DND-41 (cell line): ENCODE results near the gene TIMM50.
"Not testable (repeated sequence)": the region's sequence is repeated elsewhere in the genome, so short reads cannot be mapped to it uniquely, and the experiment has no call there.

Experiments
- ATAC-seq: fragments of 200-7000 bp; cut with Tn5 transposase; 3 replicates; pipeline ENCODE4 v1.9.1; 2021; ENCODE audit warnings: low read depth; ENCODE audit not compliant: insufficient read depth
- DNase-seq: peaks from one replicate; pipeline ENCODE4 v3.0.0-alpha.2; 2020
- H2AFZ ChIP-seq: 2 replicates; pipeline ENCODE4 v1.6.0; 2012; ENCODE audit warnings: low read depth, low read length
- H3K27ac ChIP-seq: 2 replicates; pipeline ENCODE4 v1.5.1; 2012; ENCODE audit warnings: low read length, inconsistent platforms
- H3K27me3 ChIP-seq: fragments of 200-600 bp; sonication (generic); 2 replicates; pipeline ENCODE4 v1.6.0; 2012; ENCODE audit warnings: low read length, mild to moderate bottlenecking, inconsistent platforms; ENCODE audit not compliant: insufficient read depth, poor library complexity
- H3K36me3 ChIP-seq: 2 replicates; pipeline ENCODE4 v1.5.1; 2012; ENCODE audit warnings: low read length, inconsistent platforms; ENCODE audit not compliant: insufficient read depth
- H3K4me1 ChIP-seq: 2 replicates; pipeline ENCODE4 v1.5.1; 2012; ENCODE audit warnings: mild to moderate bottlenecking, low read length; ENCODE audit not compliant: insufficient read depth
- H3K4me2 ChIP-seq: 2 replicates; pipeline ENCODE4 v1.6.0; 2012; ENCODE audit warnings: mild to moderate bottlenecking, moderate library complexity, low read length, inconsistent platforms; ENCODE audit not compliant: insufficient read depth
- H3K4me3 ChIP-seq, 2 experiments: fragments of 200-600 bp in 1 of 2; shearing (Covaris generic) in 1 of 2; 2 replicates each; pipeline ENCODE4 v1.5.1; 2012 to 2016; ENCODE audit warnings: inconsistent platforms in 2 of 2, low read length in 2 of 2, mild to moderate bottlenecking in 2 of 2, low read depth in 1 of 2, moderate library complexity in 1 of 2
- H3K79me2 ChIP-seq: 2 replicates; pipeline ENCODE4 v1.6.0; 2012; ENCODE audit warnings: low read length, inconsistent platforms; ENCODE audit not compliant: insufficient read depth
- H3K9ac ChIP-seq: 2 replicates; pipeline ENCODE4 v1.6.0; 2012; ENCODE audit warnings: low read depth, mild to moderate bottlenecking, inconsistent platforms, low read length, moderate library complexity
- H3K9me3 ChIP-seq: 2 replicates; pipeline ENCODE4 v1.5.1; 2012; ENCODE audit warnings: low read length, moderate library complexity, mild to moderate bottlenecking, inconsistent platforms; ENCODE audit not compliant: insufficient read depth, severe bottlenecking
- H4K20me1 ChIP-seq: 2 replicates; pipeline ENCODE4 v1.6.0; 2012; ENCODE audit warnings: low read length; ENCODE audit not compliant: insufficient read depth
- CTCF ChIP-seq: IDR thresholded peaks from 2 replicates; pipeline ENCODE4 v1.5.1; 2012; ENCODE audit warnings: borderline replicate concordance, low read length, moderate library complexity, mild to moderate bottlenecking; ENCODE audit not compliant: poor library complexity, severe bottlenecking; ENCODE audit errors: extremely low read depth
- EZH2 ChIP-seq: IDR thresholded peaks from 3 replicates; pipeline ENCODE4 v1.6.1; 2012; ENCODE audit warnings: borderline replicate concordance, low read depth, mild to moderate bottlenecking, moderate library complexity, low read length, inconsistent platforms; ENCODE audit not compliant: severe bottlenecking

TIMM50 gene

GRCh38 chr19:39474139-39474620 is 6.5 kb upstream of the TIMM50 start:
- Histone ChIP-seq H3K9me3 (no peaks in the 10 kb centered on the region), H3K4me1 (no peaks in the 10 kb centered on the region), H3K79me2 (no peaks in the 10 kb centered on the region), H2AFZ (no peak overlapping the region), H3K27ac (no peak overlapping the region), H3K4me2 (no peak overlapping the region), H4K20me1 (peaks cover 5% of the 10 kb centered on the region), H3K9ac (no peak overlapping the region), H3K27me3 (no peaks in the 10 kb centered on the region), H3K4me3 (no peak overlapping the region), H3K36me3 (peaks cover 73% of the 10 kb centered on the region)
- DNase-seq (peak; percentile 78), ATAC-seq (peak; percentile 93)
- TF ChIP-seq CTCF (peak; percentile 90), EZH2 (no peak)

GRCh38 chr19:39475748-39476147 is 4.9 kb upstream of the TIMM50 start:
- peaks cover 8% of the 10 kb centered on the region for H3K4me1 ChIP-seq
- H3K36me3 ChIP-seq = peaks cover 57% of the 10 kb centered on the region
- no peak overlapping the region for H2AFZ ChIP-seq
- TF ChIP-seq CTCF (no peak), EZH2 (no peak)
- no peak overlapping the region for H3K4me3 ChIP-seq
- H3K4me2 ChIP-seq = no peak overlapping the region
- peaks cover 5% of the 10 kb centered on the region for H4K20me1 ChIP-seq
- ATAC-seq (no peak), DNase-seq (no peak)
- no peak overlapping the region for H3K9ac ChIP-seq
- H3K9me3 ChIP-seq = no peaks in the 10 kb centered on the region
- H3K79me2 ChIP-seq = peaks cover 1% of the 10 kb centered on the region
- H3K27me3 ChIP-seq = no peaks in the 10 kb centered on the region
- no peak overlapping the region for H3K27ac ChIP-seq

- not testable (repeated sequence) for DNase-seq, H2AFZ ChIP-seq, H3K27ac ChIP-seq, H3K9ac ChIP-seq, H3K4me3 ChIP-seq, H3K4me2 ChIP-seq, H3K9me3 ChIP-seq, H3K27me3 ChIP-seq, ATAC-seq, H4K20me1 ChIP-seq
- Histone ChIP-seq H3K79me2 (peaks cover 29% of the 10 kb centered on the region), H3K4me1 (peaks cover 25% of the 10 kb centered on the region), H3K36me3 (peaks cover 34% of the 10 kb centered on the region)
Measured at GRCh38 chr19:39479319-39479801, 1.3 kb upstream of the TIMM50 start.

GRCh38 chr19:39479916-39480315 is 722 bp upstream of the TIMM50 start:
- peaks cover 32% of the 10 kb centered on the region for H3K36me3 ChIP-seq
- no peaks in the 10 kb centered on the region for H3K27me3 ChIP-seq
- TF ChIP-seq CTCF (no peak), EZH2 (no peak)
- H4K20me1 ChIP-seq = no peaks in the 10 kb centered on the region
- peaks cover 31% of the 10 kb centered on the region for H3K79me2 ChIP-seq
- H3K4me3 ChIP-seq = peak overlapping the region; percentile 42 to 68; a peak in 3 of 4 replicates
- peaks cover 25% of the 10 kb centered on the region for H3K4me1 ChIP-seq
- ATAC-seq (no peak), DNase-seq (no peak)
- H3K4me2 ChIP-seq = peak overlapping the region; percentile 71
- H3K9me3 ChIP-seq = no peaks in the 10 kb centered on the region
- peak overlapping the region; percentile 73 for H3K9ac ChIP-seq
- H3K27ac ChIP-seq = peak overlapping the region; percentile 91
- H2AFZ ChIP-seq = peak overlapping the region; percentile 81
